HUDEP-2 (cell line): ENCODE measurements around the gene SLA2.
"Not testable (repeated sequence)": the region's sequence is repeated elsewhere in the genome, so short reads cannot be mapped to it uniquely, and the experiment has no call there.

Source experiments
- DNase-seq, 76 experiments: peaks; one replicate each; lab custom pipeline; 2025; ENCODE audit not compliant: unreplicated experiment in 76 of 76; lab: John Stamatoyannopoulos, UW

SLA2 gene

DNA sequence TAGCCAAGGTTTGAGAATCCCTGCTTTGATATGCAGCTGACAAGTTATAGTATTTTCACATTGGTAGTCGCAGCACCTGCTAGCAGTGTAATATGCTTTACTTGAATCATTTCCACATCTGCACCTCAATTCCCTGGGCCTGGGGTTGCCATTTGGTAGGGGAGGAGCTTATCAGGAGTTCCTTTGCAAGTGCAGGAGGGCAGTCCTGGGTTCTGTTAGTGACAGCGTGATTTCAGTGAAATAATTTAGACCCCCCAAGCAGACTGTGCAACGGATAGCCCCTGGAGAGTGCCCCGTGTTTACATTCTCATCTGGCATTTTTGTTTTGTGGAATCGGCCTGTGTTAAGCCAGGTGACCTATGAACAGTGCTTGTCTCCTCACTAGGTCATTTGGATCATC lies 34.4 kb downstream of the SLA2 start:
- DNase-seq: no peak

DNA sequence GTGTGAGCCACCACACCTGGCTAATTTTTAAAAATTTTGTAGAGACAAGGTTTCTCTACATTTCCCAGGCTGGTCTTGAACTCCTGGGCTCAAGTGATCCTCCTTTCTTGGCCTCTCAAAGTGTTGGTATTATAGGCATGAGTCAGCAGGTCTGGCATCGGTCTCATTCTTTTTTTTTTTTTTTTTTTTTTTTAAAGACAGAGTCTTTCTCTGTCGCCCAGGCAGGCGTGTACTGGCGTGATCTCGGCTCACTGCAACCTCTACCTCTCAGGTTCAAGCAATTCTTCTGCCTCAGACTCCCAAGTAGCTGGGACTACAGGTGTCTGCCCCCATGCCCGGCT lies 37.6 kb downstream of the SLA2 start:
- not testable (repeated sequence) for DNase-seq

DNA sequence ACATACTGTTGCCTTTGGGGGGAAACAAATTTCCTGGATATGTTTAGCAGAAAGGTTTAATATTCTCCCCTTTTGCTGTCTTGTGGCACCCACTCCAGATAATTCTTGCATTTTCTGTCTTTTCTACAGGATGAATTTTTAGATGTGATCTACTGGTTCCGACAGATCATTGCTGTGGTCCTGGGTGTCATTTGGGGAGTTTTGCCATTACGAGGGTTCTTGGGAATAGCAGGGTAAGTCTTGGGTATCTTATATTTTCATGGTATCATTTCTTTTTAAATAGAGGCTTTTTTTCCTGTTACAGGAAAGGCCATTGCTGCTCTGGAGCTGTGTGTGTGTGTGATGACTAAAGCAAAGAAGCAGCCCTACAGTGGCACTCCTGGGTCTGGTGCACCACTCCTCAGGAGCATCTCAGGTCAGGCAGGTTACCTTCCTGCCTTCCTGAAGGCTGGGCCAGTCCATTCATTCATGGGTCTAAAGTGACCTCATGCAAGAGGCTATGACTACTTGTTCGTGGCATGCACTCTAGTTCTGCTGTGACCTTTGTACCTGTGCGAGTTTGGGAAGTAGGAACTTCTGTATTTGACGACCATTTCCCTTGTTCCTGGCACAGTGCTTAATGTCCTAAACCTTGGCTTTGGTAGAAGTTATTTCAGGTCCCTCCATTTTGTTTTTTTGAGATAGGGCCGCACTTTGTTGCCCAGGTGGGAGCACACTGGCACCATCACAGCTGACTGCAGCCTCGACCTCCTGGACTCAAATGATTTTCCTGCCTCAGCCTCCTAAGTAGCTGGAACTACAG lies 38.2 kb downstream of the SLA2 start:
- no peak for DNase-seq

GRCh38 chr20:36606158-36607066 lies 39.6 kb downstream of the SLA2 start:
- DNase-seq: peak in 11 of 76 experiments; percentile 4 to 49 (median 14)

DNA sequence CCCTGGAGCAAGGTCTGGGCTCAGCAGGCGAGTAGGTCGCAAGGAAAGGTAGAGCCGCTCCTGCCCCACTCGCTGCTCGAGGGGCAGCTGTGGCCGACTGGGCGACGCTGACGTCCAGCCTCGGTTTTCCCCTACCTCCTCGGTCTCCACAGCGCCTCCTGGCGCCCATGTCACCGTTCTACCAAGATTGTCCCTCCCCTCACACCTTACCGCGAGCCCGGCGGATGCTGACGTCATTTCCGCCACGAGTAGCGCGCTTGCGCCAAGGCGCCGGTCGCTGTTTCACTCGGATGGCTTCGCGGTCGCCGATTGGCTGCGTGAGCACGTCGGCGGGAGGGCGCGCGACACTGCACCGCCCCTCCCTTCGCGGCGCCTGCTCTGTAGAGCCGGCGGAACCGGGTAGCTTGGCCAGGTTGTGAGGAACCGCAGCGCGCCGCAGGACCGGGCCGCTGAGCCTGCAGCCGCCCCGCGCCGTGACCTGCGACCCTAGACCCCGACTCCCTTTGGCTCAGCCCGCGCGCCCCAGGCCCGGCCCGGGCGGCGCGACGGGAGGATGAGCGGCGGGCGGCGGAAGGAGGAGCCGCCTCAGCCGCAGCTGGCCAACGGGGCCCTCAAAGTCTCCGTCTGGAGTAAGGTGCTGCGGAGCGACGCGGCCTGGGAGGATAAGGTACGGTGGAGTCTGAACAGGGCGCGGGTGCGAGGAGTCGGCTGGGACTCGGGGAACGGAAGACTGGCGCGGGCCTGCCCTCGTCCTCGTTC lies 40.4 kb downstream of the SLA2 start, which contains the start of gene RAB5IF:
Gene RAB5IF (plus strand): TSS at position 381 of the 759 bp plus-strand sequence. CDS start 173 bp downstream, at position 554.
- DNase-seq: peak in 75 of 76 experiments; percentile 62 to 99 (median 97)

DNA sequence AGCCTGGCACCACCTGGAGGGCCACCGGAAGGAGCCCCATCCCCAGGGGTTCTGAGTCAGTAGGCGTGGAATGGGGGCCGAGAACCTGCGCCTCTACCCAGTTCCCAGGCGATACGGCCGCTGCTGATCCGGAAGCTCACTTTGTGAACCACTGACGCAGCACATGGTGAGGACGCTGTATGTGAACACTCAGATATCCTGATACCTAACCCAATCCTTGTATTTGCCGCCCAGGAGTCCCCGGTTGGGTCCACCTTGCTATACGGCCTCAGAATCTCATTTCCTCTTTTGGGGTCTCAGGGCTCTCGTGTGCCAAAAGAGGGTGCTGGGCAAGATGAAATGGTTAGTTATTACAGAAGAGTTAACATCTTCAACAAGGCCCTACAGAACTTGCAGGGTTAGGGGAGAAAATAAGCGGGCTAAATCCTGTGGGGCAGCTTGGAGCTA lies 41.0 kb downstream of the SLA2 start:
- DNase-seq: peak in 43 of 76 experiments; percentile 15 to 87 (median 45)

DNA sequence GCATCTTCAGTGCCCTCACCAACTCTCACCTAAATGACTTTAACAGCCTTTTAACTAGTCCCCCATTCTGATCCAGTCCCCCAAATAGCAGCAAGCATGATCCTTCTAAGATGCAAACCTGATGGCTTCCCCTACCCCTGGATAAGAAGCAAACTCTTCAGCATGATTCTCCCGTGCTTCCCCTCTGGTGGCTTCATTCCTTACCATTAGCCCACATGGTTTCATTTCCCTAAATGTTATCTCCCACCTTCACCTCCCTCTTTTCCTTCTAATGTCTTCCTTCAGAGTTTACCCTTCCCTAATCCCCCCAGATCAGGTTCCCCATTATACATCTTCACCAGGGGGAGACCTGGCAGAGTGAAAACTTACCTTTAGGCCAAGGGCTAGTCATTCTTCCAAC lies 44.5 kb downstream of the SLA2 start:
- no peak for DNase-seq

DNA sequence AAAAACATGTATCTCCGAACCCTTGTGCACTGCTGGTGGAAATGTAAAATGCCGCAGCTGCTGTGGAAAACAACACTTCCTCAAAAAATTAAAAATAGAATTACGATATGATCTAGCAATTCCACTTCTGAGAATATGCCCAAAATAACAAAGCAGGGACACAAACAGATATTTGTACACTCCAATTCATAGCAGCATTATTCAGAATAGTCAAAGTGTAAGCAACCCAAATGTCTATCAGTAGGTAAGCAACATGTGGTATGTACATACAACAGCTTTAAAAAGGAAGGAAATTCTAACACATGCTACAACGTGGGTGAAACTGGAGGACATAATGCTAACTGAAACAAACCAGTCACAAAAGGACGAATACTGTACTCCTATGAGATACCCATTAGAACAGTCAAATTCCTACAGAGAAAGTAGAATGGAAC lies 46.1 kb downstream of the SLA2 start:
- no peak for DNase-seq

GRCh38 chr20:36593347-36593929 lies 52.6 kb downstream of the SLA2 start:
- DNase-seq: no peak

DNA sequence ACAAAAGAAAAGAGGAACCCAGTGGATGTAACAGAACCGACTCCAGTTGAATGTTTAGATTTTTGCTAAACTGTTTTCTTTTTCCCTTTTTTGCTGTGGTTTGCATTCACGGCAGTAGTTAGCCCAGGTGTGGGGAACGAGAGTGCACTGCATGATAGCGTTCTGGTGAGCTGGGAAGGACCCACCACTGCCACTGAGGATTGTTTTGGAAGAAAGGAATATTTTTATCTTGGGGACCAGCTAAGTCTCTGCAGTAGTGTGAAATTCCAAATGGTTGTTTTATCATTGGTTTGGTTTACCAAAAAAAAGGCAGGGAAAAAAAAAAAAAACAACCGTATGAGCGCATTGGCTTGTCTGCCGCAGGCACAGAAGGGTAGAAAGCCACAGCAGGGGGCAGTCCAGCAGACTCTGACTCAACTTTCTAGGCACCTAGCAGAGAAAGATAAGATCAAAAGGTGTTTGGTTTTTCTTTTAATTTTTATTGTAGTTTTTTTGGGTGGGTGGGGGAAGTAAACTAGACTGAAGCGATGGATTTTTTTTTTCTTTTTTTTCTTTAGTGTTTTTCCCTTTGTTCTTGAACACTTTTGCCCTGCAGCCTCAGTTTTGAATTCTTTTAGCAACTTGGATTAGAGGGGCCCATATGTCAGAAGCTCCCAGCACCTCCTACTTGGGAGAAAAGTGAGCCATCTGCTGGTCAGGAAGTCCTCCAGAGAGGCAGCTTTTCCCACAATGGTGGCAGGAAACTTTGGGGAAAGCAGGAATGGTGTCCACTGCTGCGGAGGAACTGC lies 53.9 kb downstream of the SLA2 start:
- no peak for DNase-seq

- DNase-seq: no peak
Measured at GRCh38 chr20:36591281-36591680, 54.7 kb downstream of the SLA2 start.

GRCh38 chr20:36587388-36588070 lies 58.5 kb downstream of the SLA2 start:
- no peak for DNase-seq

- DNase-seq: no peak
Measured at GRCh38 chr20:36585410-36586125, 60.4 kb downstream of the SLA2 start.

- no peak for DNase-seq
Measured at GRCh38 chr20:36584018-36584481, 61.9 kb downstream of the SLA2 start.

DNA sequence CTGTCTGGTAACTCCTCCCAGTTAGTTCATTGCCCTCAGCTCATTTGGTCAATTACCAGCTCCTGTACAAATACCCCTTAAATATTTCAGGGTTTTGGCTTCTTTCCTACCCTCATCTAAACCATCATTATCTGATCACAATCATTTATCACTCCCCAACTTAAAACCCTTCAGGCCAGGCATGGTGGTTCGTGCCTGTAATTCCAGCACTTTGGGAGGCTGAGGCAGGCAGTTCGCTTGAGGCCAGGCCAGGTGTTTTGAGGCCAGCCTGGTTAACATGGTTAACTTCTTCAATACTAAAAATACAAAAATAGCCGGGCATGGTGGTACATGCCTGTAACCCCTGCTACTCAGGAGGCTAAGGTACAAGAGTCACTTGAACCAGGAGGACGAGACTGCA lies 63.2 kb downstream of the SLA2 start:
- no peak for DNase-seq

DNA sequence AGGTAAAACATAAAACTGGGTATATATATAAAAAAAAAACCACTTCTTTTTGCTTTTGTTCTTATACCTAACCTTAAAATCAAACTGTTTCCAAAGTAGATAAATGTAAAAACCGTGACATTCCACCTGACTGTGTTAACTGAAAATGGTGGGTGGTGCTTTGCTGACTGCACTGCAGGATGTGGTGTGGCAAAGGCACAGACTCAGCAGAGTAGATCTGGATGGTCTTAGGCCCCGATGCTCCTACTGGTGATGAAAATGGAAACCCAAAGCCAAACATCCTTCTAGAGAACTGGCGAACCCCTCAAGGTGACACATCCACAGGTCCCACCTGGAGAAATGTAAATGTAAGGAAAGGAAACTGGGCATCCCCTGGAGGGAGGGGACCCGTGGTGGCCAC lies 63.7 kb downstream of the SLA2 start:
- DNase-seq: no peak

- no peak for DNase-seq
Measured at GRCh38 chr20:36579996-36580545, 65.9 kb downstream of the SLA2 start.
